ENCODE data around the gene MARVELD1.

DNA sequence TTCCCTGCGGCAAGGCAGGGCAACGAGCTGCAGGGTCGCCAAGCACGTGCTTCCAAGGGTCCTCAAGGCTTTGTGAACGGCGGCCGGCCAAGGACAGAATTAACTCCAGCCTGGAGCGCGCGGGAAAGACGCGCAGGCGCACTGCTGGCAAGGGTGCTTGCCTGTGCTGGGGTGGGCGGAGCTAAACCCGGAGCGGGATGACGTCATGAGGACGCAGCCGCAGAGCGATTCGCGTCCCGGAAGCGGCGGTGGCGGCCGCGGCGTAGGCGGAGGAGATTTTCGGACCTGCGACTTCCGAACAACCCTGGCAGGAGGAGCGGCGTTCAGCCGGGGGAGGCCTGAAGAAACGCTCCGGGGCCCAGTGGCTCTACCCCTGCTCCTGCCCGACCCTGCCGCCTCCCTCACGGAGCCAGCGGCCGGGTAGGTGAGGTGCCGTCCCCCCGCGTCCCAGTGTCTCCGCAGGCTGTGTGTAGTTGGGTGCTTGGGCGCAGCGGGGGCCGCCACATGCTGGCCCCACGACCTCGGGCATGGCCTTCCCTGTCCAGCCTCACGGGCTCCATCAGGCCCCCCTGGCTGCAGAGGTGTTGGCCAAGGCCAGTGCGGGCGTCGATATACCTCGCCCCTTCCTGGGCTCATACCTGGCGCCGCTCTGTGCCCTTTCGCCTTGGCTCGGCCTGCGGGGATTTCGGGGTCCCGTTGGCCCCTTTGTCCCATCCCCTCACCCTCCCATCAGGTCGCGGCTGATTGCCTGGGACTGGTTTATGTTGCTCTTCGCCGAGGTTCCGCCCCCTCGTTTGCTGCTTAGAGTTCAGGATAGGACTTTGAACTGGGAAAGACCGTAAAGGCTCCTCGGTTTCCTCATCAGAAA lies 23.6 kb downstream of the MARVELD1 start, which contains the start of gene ZFYVE27:
- TF ChIP-seq, protein P1, sequence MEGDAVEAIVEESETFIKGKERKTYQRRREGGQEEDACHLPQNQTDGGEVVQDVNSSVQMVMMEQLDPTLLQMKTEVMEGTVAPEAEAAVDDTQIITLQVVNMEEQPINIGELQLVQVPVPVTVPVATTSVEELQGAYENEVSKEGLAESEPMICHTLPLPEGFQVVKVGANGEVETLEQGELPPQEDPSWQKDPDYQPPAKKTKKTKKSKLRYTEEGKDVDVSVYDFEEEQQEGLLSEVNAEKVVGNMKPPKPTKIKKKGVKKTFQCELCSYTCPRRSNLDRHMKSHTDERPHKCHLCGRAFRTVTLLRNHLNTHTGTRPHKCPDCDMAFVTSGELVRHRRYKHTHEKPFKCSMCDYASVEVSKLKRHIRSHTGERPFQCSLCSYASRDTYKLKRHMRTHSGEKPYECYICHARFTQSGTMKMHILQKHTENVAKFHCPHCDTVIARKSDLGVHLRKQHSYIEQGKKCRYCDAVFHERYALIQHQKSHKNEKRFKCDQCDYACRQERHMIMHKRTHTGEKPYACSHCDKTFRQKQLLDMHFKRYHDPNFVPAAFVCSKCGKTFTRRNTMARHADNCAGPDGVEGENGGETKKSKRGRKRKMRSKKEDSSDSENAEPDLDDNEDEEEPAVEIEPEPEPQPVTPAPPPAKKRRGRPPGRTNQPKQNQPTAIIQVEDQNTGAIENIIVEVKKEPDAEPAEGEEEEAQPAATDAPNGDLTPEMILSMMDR (conservative IDR thresholded peaks at IDR 0.05; ENCODE audit: low read depth in 2 of 2) = no peak
- TF ChIP-seq POLR2AphosphoS5 (IDR thresholded peaks at IDR 0.05; ENCODE audit: low read depth) = peak; percentile 94
